Left ventricle myocardium inferior (tissue), 1 donor: Measurements from ENCODE around the gene SEC22C. TPM values are rescaled to one million over a fixed set of nuclear protein-coding genes. Genes with fewer than 3 reads are reported as not detected.

Experiments used
- DNase-seq: peaks from one replicate; pipeline ENCODE4 v3.0.0-alpha.2; 2020
- H3K27ac ChIP-seq: fragments of 200-600 bp; replicated peaks from 2 replicates; pipeline ENCODE4 v1.8.0; 2021
- H3K27me3 ChIP-seq: fragments of 200-600 bp; 2 replicates; pipeline ENCODE4 v1.8.0; 2021; ENCODE audit warnings: low read depth
- H3K36me3 ChIP-seq: fragments of 200-600 bp; 2 replicates; pipeline ENCODE4 v1.8.0; 2021
- H3K4me1 ChIP-seq: fragments of 200-600 bp; 2 replicates; pipeline ENCODE4 v1.8.0; 2021
- H3K4me3 ChIP-seq: fragments of 200-600 bp; 2 replicates; pipeline ENCODE4 v1.8.0; 2021; ENCODE audit warnings: mild to moderate bottlenecking, moderate library complexity
- H3K9me3 ChIP-seq: fragments of 200-600 bp; replicated peaks from 2 replicates; pipeline ENCODE4 v1.8.0; 2021
- CTCF ChIP-seq: fragments of 200-600 bp; IDR thresholded peaks from 2 replicates; pipeline ENCODE4 v1.8.0; 2021; ENCODE audit warnings: antibody characterized with exemption, mild to moderate bottlenecking, borderline replicate concordance
- intact Hi-C: fragments of 100-400 bp; cut with micrococcal nuclease; formaldehyde crosslinking; loops from one replicate; pipeline ENCODE4 v1.11.0; 2022
- total RNA-seq: library from RNA; stranded (reverse); fragmentation: NEBNext Ultra II Directional; extraction: Animal tissue kit (Norgen Biotek cat#: 25700); gene quantifications from one replicate; pipeline ENCODE4 v1.2.1, GENCODE V29; 2021
- donor health status: DM: no; HTN: yes; CAD: no; lungs with severe emphysema.

Gene SEC22C
- total RNA-seq, 1 donor from 2014 or later: 23.0 TPM

- Histone ChIP-seq H3K36me3 (no peaks in the 10 kb centered on the region), H3K4me1 (peaks cover 29% of the 10 kb centered on the region), H3K9me3 (no peaks in the 10 kb centered on the region), H3K4me3 (no peak overlapping the region), H3K27ac (no peak overlapping the region), H3K27me3 (peaks cover 42% of the 10 kb centered on the region)
- DNase-seq: no peak
- no peak for TF ChIP-seq CTCF
- intact Hi-C loops: no loop called here
These were observed 77.8 kb downstream of the SEC22C start for GRCh38 chr3:42503957-42504333.

GRCh38 chr3:42503251-42503924 lies 78.4 kb downstream of the SEC22C start:
- intact Hi-C loops: no loop called here
- DNase-seq: no peak
- H3K27ac ChIP-seq: no peak overlapping the region
- H3K9me3 ChIP-seq: no peaks in the 10 kb centered on the region
- no peak for TF ChIP-seq CTCF
- peaks cover 48% of the 10 kb centered on the region for H3K27me3 ChIP-seq
- no peaks in the 10 kb centered on the region for H3K36me3 ChIP-seq
- peaks cover 29% of the 10 kb centered on the region for H3K4me1 ChIP-seq
- peak overlapping the region; percentile 68 for H3K4me3 ChIP-seq

GRCh38 chr3:42502429-42503250 lies 79.1 kb downstream of the SEC22C start, which contains the start of gene VIPR1:
TSS of gene VIPR1 (plus strand) at chr3:42502643. CDS start at chr3:42502736, 93 bp downstream.
- peaks cover 51% of the 10 kb centered on the region for H3K27me3 ChIP-seq
- intact Hi-C loops: no loop called here

GRCh38 chr3:42501681-42502428 lies 79.9 kb downstream of the SEC22C start:
- DNase-seq: peak; percentile 50
- TF ChIP-seq CTCF: peak; percentile 71
- H3K9me3 ChIP-seq: no peaks in the 10 kb centered on the region
- H3K27me3 ChIP-seq: peaks cover 51% of the 10 kb centered on the region
- no peaks in the 10 kb centered on the region for H3K36me3 ChIP-seq
- H3K4me3 ChIP-seq: peak overlapping the region; percentile 68
- intact Hi-C loops: no loop called here
- H3K27ac ChIP-seq: peak overlapping the region; percentile 63
- H3K4me1 ChIP-seq: peaks cover 22% of the 10 kb centered on the region

More at GRCh38 chr3:42502429-42503250, 79.1 kb downstream of the SEC22C start, which contains the start of gene VIPR1:
- Histone ChIP-seq H3K36me3 (no peaks in the 10 kb centered on the region), H3K4me3 (peak within 1 kb of the TSS; percentile 68), H3K4me1 (peaks cover 29% of the 10 kb centered on the region), H3K9me3 (no peaks in the 10 kb centered on the region), H3K27ac (peak within 1 kb of the TSS; percentile 63)
- peak; percentile 78 for DNase-seq
- no peak for TF ChIP-seq CTCF

- DNase-seq: no peak
These were observed 80.5 kb downstream of the SEC22C start for GRCh38 chr3:42501321-42501680.

More at GRCh38 chr3:42501321-42501680, 80.5 kb downstream of the SEC22C start:
- H3K9me3 ChIP-seq: no peaks in the 10 kb centered on the region
- peaks cover 51% of the 10 kb centered on the region for H3K27me3 ChIP-seq
- peak overlapping the region; percentile 63 for H3K27ac ChIP-seq
- no peaks in the 10 kb centered on the region for H3K36me3 ChIP-seq
- no peak for TF ChIP-seq CTCF
- intact Hi-C loops: no loop called here
- peaks cover 22% of the 10 kb centered on the region for H3K4me1 ChIP-seq
- peak overlapping the region; percentile 68 for H3K4me3 ChIP-seq
